ENCODE results near the gene SMAGP.

GRCh38 chr12:51242876-51243275, 27.3 kb downstream of the SMAGP start:
- TF ChIP-seq CTCF (conservative IDR thresholded peaks at IDR 0.05; ENCODE audit: low read depth, low read length) (no peak), POLR2A (IDR thresholded peaks at IDR 0.05; ENCODE audit: low read depth, low read length) (no peak), USF2 (IDR thresholded peaks at IDR 0.05; ENCODE audit: low read depth, low read length) (no peak), ELK1 (IDR thresholded peaks at IDR 0.05; ENCODE audit: borderline replicate concordance, low read depth, low read length) (no peak), CHD1 (IDR thresholded peaks at IDR 0.05; ENCODE audit: low read depth, low read length) (no peak)

All from IMR-90 (cell line).